Measurements from ENCODE around the gene APOBEC4.
"Not testable (repeated sequence)": the region's sequence is repeated elsewhere in the genome, so short reads cannot be mapped to it uniquely, and the experiment has no call there.

Gene APOBEC4

GRCh38 chr1:183633676-183634343 lies 19.3 kb downstream of the APOBEC4 start:
- DNase-seq (ENCODE audit: low read depth) = no peak

GRCh38 chr1:183632964-183633363 lies 20.2 kb downstream of the APOBEC4 start:
- no peak for DNase-seq (ENCODE audit: low read depth)

- DNase-seq (ENCODE audit: low read depth) = no peak
Measured at GRCh38 chr1:183632114-183632513, 21.0 kb downstream of the APOBEC4 start.

DNA sequence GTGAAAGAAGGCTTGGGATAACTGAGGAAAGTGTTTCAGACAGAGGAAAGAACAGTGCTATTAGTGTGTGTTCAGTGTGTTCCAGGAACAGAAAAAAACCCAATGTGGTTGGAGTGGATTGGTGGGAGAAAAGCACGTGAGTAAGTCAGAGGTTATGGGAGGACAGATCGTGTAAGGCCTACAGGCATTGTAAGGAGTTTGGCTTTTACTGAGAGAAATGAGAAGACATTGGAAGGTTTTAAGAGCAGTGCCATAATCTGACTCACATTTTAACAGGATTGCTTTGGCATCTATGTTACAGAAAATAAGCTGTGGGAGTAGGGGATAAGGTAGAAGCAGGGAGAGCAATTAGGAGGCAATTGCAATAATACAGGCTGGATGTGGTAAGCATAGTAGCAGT lies 22.4 kb downstream of the APOBEC4 start:
- no peak for DNase-seq (ENCODE audit: low read depth)

- no peak for DNase-seq (ENCODE audit: low read depth)
Measured at GRCh38 chr1:183628537-183628936, 24.6 kb downstream of the APOBEC4 start.

GRCh38 chr1:183626236-183626635 lies 26.9 kb downstream of the APOBEC4 start:
- DNase-seq (ENCODE audit: low read depth) = not testable (repeated sequence)

DNA sequence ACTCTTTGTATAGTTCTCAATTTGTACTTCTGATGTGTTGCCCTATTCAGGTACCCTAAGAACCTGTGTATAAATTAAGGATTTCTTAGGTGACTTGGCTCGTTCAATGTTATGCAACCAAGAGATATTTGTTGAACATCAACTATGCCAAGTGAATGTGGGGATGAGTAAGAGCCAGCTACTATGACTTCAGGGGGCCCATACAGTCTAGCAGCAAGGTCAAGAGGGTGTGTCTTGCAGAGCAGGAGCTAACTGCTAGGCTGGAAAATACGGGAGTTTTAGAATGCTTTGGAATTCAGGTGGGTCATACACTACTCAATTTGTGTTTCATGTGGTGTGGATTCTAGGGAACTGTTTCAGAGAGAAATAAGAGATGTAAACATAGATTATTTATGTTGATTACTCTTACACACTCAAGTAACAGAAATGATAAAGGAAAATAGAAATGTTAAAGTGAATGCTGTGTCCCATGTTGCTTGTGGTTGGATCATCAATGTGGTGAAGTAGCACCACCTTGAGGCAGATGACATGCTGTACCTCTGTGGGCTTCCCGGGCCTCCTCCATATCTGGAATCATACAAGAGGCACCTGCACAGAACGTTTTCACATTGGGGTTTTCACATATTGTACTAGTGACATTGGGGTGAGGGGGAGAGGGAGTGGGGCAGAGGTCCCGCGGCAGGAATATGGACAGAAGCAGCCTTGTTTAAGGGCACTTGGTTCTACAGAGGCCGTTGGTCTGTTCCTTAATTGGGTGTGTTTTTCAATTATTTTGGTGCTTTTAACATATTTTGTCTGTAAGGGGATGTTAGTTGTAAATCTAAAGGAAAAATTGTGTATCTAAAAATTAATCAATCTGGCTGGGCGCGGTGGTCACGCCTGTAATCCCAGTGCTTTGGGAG lies 30.0 kb downstream of the APOBEC4 start:
- DNase-seq (ENCODE audit: low read depth) = peak; percentile 16

GRCh38 chr1:183622013-183622412 lies 31.1 kb downstream of the APOBEC4 start:
- no peak for DNase-seq (ENCODE audit: low read depth)

GRCh38 chr1:183620311-183620710 lies 32.8 kb downstream of the APOBEC4 start:
- DNase-seq (ENCODE audit: low read depth) = no peak

DNA sequence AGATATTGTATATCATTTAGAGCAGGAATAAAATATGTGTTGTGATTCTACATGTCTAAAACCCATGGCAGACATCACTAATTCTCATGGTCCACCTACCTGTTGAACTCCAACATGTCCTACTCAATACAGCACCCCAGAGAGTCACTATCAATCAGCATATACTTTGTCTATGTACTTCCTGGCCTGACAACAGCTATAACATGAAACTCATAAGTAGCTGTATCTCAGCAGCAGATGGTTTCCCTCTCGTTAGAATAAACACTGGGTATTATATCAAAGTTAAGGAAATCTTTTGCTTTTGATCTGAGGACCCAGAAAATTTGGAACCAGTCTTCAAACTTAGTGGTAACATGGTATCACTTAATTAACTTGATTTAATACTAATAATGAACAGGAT lies 33.3 kb downstream of the APOBEC4 start:
- no peak for DNase-seq (ENCODE audit: low read depth)

DNA sequence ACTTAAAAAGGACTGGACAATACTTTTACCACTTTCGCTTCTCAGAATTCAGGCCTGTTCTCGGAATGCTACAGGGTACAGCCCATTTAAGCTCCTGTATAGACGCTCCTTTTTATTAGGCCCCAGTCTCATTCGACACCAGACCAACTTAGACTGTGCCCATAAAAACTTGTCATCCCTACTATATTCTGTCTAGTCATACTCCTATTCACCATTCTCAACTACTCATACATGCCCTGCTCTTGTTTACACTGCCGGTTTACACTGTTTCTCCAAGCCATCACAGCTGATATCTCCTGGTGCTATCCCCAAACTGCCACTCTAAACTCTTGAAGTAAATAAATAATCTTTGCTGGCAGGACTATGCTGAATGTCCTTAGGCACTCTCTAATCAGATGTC lies 34.9 kb downstream of the APOBEC4 start:
- not testable (repeated sequence) for DNase-seq (ENCODE audit: low read depth)

- DNase-seq (ENCODE audit: low read depth) = not testable (repeated sequence)
Measured at GRCh38 chr1:183612975-183613374, 40.1 kb downstream of the APOBEC4 start.

DNA sequence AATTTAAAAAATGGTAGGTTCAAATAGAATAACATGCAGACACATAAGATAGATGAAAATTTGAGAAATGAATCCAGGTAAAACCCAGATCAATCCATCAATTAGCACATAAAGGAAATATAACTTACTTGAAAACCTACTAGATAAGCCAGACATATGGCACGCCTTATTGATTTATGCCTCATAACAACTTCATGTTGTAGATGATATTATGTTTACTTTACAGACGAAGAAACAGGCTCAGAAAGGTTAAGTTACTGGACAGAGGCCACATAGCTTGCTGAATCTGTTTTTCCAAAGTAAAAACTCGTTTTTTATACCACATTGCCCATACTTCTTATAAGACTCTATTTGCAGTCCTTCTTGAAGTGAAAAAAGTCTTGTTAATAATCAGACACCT lies 40.7 kb downstream of the APOBEC4 start:
- no peak for DNase-seq (ENCODE audit: low read depth)

- no peak for DNase-seq (ENCODE audit: low read depth)
Measured at GRCh38 chr1:183611021-183611420, 42.1 kb downstream of the APOBEC4 start.

DNA sequence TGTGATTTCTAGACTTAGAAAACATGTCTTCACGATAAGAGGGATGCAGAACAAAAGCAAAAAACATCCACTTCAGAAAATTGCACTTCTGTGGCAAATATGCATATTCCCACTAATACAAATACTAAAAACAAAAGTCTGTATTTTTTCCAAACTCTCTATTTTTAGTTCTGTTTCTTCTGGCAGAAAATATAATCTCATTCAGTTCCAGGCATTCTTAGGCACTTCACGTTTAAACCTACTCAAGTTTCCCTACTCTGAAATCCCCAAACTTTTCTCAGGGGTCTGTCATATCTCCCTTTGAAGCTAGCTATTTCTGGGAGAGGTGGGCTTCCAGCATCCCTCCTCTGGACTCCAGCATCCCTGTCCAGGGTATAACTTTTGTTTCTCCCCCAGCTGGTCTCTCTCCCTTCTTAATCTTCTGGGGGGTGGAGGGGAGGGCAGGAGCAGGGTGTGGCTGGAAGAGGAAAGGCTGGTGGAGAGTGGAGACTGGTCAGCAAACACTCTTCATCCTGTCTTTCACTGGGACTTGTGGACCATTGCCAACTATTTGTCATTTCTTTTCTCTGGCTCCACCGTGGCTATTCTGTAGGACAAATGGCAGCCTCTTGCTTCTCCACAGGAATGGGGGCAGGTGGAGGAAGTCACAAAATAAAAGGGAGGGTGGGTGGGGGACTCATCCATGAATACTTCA lies 43.2 kb downstream of the APOBEC4 start:
- DNase-seq (ENCODE audit: low read depth) = no peak

DNA sequence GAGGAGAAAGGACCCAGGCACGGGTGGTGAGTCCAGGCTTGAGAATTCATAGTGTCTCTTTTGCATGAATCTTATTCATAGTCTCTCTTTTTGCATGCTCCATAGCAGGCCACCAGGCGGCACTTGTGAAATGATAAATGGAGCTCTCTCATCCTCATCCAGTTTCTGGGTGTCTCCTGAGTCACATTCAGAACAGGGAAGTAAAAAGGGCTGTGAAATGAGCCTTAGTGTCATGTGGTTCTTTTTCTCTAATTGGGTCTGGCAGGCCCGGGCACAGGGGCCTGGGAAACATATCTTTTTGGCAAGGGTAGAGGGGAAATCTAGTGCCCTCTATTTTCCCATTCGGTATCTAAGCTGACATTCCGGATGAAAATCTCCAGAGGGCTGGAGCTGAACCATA lies 43.8 kb downstream of the APOBEC4 start:
- no peak for DNase-seq (ENCODE audit: low read depth)

- DNase-seq (ENCODE audit: low read depth) = no peak
Measured at GRCh38 chr1:183607322-183607980, 45.7 kb downstream of the APOBEC4 start.

- DNase-seq (ENCODE audit: low read depth) = no peak
Measured at GRCh38 chr1:183605904-183606303, 47.2 kb downstream of the APOBEC4 start.

DNA sequence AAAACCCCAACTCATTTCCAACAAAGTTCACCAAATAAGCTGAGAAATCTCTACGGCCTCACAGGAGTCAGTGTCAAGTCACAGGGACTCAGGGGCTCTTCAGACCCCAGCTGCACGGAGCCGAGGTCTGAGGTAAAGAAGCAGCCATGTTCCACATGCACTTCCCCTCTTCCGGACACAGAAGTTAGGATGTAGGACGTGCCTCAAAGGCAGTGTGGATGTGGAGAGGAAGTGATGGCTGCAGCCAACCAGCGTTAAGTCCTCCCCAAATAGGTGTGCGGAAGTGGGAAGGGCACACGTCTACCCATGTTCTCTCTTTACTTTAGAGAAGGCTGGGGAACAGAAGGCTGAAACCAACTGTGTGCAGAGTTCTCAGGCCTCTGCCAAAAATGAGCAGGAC lies 48.3 kb downstream of the APOBEC4 start:
- DNase-seq (ENCODE audit: low read depth) = no peak

GRCh38 chr1:183604038-183604808 lies 48.9 kb downstream of the APOBEC4 start:
- DNase-seq (ENCODE audit: low read depth) = no peak

DNA sequence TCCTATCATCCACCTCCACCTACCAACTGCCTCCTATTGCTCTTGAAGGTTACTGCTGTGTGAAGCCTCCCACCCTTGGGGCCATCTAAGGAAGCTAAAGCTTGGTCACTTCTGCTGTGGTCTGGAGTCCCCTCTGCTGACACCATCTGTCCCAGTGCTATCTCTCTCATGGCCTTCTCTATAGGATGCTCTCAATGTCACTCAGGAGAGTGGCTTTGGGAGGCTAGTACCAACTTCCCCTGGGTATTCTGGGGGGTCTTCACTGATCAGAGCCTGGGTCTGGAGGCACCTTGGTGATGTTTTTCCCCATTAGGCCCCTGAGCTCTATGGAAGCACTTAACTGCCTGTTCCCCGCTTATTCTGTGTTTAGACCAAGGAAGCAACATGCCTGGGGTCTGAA lies 50.6 kb downstream of the APOBEC4 start:
- no peak for DNase-seq (ENCODE audit: low read depth)

DNA sequence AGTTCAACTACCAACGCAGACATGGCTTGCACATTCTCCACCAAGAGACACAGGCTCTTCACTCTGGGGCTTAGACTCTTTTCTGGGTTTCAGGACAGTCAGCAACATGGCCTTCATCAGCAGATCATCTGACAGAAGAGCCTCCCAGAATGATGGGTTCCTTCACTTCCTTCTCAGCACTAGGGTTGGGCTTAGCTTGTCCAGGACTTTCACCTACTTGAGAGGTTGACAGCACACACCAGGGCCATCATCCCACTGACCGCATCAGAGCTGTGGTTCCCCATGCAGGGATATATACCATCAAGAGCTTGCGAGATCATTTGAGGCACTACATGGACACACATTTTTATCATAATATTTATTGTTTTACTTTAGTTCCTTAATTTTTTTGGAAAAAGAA lies 52.5 kb downstream of the APOBEC4 start:
- DNase-seq (ENCODE audit: low read depth) = no peak
